HepG2 (cell line): Measurements from ENCODE around the gene HID1. TPM values are rescaled to one million over a fixed set of nuclear protein-coding genes. Genes with fewer than 3 reads are reported as not detected.

Experiments used
- ATRX ChIP-seq: sonication (generic); formaldehyde crosslinking; IDR thresholded peaks from 2 replicates; pipeline ENCODE4 v1.4.0; 2020; ENCODE audit warnings: missing genetic modification reagents, borderline replicate concordance
- BRCA1 ChIP-seq: sonication (generic); formaldehyde crosslinking; IDR thresholded peaks from 2 replicates; pipeline ENCODE4 v1.4.0; 2020; ENCODE audit warnings: missing genetic modification reagents
- CBX1 ChIP-seq: IDR thresholded peaks from one replicate; pipeline ENCODE4 v1.6.1; 2016; ENCODE audit warnings: antibody characterized with exemption, low read depth
- EEA1 ChIP-seq: sonication (generic); formaldehyde crosslinking; IDR thresholded peaks from 2 replicates; pipeline ENCODE4 v1.5.1; 2020; ENCODE audit warnings: mild to moderate bottlenecking, missing genetic modification reagents, borderline replicate concordance
- FOXP1 ChIP-seq, 2 experiments: fragments of 450-650 bp in 1 of 2; IDR thresholded peaks; 2 replicates each; pipeline ENCODE4 v1.6.1; 2017 to 2018; ENCODE audit warnings: antibody characterized with exemption in 1 of 2
- POLR2A ChIP-seq, 2 experiments: IDR thresholded peaks; 2 replicates each; pipeline ENCODE4 v1.6.1; 2011; ENCODE audit warnings: low read depth in 2 of 2, low read length in 2 of 2, mild to moderate bottlenecking in 1 of 2, moderate library complexity in 1 of 2; ENCODE audit not compliant: insufficient read depth in 1 of 2
- POLR2G ChIP-seq: fragments of 200-400 bp; formaldehyde crosslinking; IDR thresholded peaks from 2 replicates; pipeline ENCODE4 v1.6.1; 2018; ENCODE audit warnings: mild to moderate bottlenecking, low read depth, low read length, moderate library complexity
- STAT5B ChIP-seq: sonication (generic); formaldehyde crosslinking; IDR thresholded peaks from 2 replicates; pipeline ENCODE4 v1.4.0; 2020; ENCODE audit warnings: missing genetic modification reagents
- ZC3H4 ChIP-seq: sonication (generic); formaldehyde crosslinking; IDR thresholded peaks from 2 replicates; pipeline ENCODE4 v1.4.0; 2020; ENCODE audit warnings: missing genetic modification reagents, borderline replicate concordance
- ZNF451 ChIP-seq: sonication (generic); formaldehyde crosslinking; IDR thresholded peaks from 2 replicates; pipeline ENCODE4 v1.5.0; 2020; ENCODE audit warnings: mild to moderate bottlenecking, missing genetic modification reagents
- ZNF556 ChIP-seq: sonication (generic); formaldehyde crosslinking; IDR thresholded peaks from 2 replicates; pipeline ENCODE4 v1.4.0; 2020; ENCODE audit warnings: mild to moderate bottlenecking, missing genetic modification reagents, borderline replicate concordance
- ZNF607 ChIP-seq: sonication (generic); formaldehyde crosslinking; IDR thresholded peaks from 2 replicates; pipeline ENCODE4 v1.5.1; 2020; ENCODE audit warnings: missing genetic modification reagents, mild to moderate bottlenecking, borderline replicate concordance
- ZNF773 ChIP-seq: sonication (generic); formaldehyde crosslinking; IDR thresholded peaks from 2 replicates; pipeline ENCODE4 v1.4.0; 2020; ENCODE audit warnings: missing genetic modification reagents, borderline replicate concordance
- ZNF879 ChIP-seq: sonication (generic); formaldehyde crosslinking; IDR thresholded peaks from 2 replicates; pipeline ENCODE4 v1.8.1; 2023; ENCODE audit warnings: missing genetic modification reagents
- ZSCAN31 ChIP-seq: sonication (generic); formaldehyde crosslinking; IDR thresholded peaks from 2 replicates; pipeline ENCODE4 v1.5.0; 2020; ENCODE audit warnings: low read depth, mild to moderate bottlenecking, missing genetic modification reagents
- polyA plus RNA-seq, 8 experiments: library from polyadenylated mRNA; depleted of rRNA in 3 of 8; stranded (reverse) in 7 of 8; unstranded in 1 of 8; fragments of >200 nt; fragmentation: Illumina TruSeq in 4 of 8; extraction: Trizol in 4 of 8; gene quantifications; 2 replicates each; pipeline versions ENCODE4 v1.2.1 to v1.2.3, GENCODE V29; 2011 to 2016; ENCODE audit warnings: low read depth in 4 of 8, missing spikeins in 1 of 8, mixed read lengths in 1 of 8; ENCODE audit not compliant: insufficient read depth in 1 of 8
- total RNA-seq, 5 experiments: library from RNA; depleted of rRNA; stranded (reverse); fragments of >200 nt; fragmentation: Illumina TruSeq; extraction: Trizol; gene quantifications; 2 replicates each; pipeline ENCODE4 v1.2.3, GENCODE V29; 2016; ENCODE audit warnings: low read depth in 1 of 5
- TF ChIP-seq, protein P1 (sequence below): sonication (generic); formaldehyde crosslinking; conservative IDR thresholded peaks from 2 replicates; pipeline ENCODE4 v1.4.0; 2020; ENCODE audit warnings: mild to moderate bottlenecking, missing genetic modification reagents, moderate library complexity
- TF ChIP-seq, protein P2 (sequence below): IDR thresholded peaks from 2 replicates; pipeline ENCODE4 v1.6.1; 2016; ENCODE audit warnings: low read depth, control low read depth
- TF ChIP-seq, protein P3 (sequence below): sonication (generic); formaldehyde crosslinking; IDR thresholded peaks from 2 replicates; pipeline ENCODE4 v1.5.0; 2020; ENCODE audit warnings: missing genetic modification reagents
- TF ChIP-seq, protein P4 (sequence below): sonication (generic); formaldehyde crosslinking; IDR thresholded peaks from 2 replicates; pipeline ENCODE4 v1.4.0; 2020; ENCODE audit warnings: mild to moderate bottlenecking, missing genetic modification reagents
- TF ChIP-seq, protein P5 (sequence below): sonication (generic); formaldehyde crosslinking; conservative IDR thresholded peaks from 2 replicates; pipeline ENCODE4 v1.4.0; 2020; ENCODE audit warnings: missing genetic modification reagents

Gene HID1
- total and polyA plus RNA-seq, 2 of the 13 experiments (the other 11 are each of a cell fraction or from before 2014, with no cell fraction given) = 2.1 to 10.6 TPM

DNA sequence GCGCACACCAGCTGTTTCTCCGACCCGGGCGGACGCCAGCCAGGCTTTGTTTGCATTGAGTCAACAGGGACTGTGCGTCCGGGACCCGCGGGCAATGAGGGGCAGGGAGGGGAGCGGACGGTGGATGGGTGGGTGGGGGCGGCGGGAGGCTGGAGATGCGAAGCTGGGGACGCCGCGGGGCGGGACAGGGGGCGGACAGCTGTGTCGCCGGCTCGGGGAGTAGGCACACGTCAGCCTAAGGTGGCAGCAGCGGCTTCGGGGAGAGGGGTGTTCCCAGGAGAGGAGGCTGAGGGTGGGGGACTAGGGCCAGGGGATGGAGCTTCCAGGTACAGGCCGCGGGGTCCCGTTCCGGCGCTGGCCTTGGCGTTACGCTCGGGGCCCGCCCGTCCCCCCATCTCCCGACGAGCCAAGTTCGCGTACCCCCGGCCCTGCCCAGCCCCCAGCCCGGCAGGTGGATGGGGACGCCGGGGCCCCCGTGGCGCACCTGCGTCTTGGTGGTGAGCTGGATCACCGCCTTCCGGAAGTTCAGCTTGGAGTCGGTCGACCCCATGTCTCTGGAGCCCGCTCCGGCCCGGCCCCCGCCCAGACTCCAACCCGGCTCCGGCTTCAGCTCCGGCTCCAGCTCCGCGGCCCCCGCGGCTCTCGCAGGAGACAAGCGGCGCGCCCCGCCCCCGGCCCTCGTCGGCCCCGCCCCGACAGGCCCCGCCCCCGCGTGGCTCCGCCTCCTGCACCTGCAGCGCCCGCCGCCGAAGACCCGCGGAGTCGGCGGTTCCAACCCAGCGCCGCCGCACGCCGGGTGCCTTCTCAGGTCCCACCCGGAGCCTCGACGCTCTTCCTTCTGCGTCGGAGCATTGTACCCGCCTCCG, at the start of gene HID1 (continued):
- TF ChIP-seq, protein P1, sequence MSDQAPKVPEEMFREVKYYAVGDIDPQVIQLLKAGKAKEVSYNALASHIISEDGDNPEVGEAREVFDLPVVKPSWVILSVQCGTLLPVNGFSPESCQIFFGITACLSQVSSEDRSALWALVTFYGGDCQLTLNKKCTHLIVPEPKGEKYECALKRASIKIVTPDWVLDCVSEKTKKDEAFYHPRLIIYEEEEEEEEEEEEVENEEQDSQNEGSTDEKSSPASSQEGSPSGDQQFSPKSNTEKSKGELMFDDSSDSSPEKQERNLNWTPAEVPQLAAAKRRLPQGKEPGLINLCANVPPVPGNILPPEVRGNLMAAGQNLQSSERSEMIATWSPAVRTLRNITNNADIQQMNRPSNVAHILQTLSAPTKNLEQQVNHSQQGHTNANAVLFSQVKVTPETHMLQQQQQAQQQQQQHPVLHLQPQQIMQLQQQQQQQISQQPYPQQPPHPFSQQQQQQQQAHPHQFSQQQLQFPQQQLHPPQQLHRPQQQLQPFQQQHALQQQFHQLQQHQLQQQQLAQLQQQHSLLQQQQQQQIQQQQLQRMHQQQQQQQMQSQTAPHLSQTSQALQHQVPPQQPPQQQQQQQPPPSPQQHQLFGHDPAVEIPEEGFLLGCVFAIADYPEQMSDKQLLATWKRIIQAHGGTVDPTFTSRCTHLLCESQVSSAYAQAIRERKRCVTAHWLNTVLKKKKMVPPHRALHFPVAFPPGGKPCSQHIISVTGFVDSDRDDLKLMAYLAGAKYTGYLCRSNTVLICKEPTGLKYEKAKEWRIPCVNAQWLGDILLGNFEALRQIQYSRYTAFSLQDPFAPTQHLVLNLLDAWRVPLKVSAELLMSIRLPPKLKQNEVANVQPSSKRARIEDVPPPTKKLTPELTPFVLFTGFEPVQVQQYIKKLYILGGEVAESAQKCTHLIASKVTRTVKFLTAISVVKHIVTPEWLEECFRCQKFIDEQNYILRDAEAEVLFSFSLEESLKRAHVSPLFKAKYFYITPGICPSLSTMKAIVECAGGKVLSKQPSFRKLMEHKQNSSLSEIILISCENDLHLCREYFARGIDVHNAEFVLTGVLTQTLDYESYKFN = peak; percentile 47; the same call in 1 of the 2 replicates
- TF ChIP-seq POLR2G = no peak
- TF ChIP-seq CBX1 = no peak
- TF ChIP-seq, protein P2, sequence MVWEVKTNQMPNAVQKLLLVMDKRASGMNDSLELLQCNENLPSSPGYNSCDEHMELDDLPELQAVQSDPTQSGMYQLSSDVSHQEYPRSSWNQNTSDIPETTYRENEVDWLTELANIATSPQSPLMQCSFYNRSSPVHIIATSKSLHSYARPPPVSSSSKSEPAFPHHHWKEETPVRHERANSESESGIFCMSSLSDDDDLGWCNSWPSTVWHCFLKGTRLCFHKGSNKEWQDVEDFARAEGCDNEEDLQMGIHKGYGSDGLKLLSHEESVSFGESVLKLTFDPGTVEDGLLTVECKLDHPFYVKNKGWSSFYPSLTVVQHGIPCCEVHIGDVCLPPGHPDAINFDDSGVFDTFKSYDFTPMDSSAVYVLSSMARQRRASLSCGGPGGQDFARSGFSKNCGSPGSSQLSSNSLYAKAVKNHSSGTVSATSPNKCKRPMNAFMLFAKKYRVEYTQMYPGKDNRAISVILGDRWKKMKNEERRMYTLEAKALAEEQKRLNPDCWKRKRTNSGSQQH (CRISPR knock-in tag) = no peak
- TF ChIP-seq, protein P3, sequence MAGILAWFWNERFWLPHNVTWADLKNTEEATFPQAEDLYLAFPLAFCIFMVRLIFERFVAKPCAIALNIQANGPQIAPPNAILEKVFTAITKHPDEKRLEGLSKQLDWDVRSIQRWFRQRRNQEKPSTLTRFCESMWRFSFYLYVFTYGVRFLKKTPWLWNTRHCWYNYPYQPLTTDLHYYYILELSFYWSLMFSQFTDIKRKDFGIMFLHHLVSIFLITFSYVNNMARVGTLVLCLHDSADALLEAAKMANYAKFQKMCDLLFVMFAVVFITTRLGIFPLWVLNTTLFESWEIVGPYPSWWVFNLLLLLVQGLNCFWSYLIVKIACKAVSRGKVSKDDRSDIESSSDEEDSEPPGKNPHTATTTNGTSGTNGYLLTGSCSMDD (CRISPR knock-in tag) = no peak
- TF ChIP-seq ZNF879 (CRISPR knock-in tag) = no peak
- TF ChIP-seq STAT5B = no peak
- TF ChIP-seq, protein P4, sequence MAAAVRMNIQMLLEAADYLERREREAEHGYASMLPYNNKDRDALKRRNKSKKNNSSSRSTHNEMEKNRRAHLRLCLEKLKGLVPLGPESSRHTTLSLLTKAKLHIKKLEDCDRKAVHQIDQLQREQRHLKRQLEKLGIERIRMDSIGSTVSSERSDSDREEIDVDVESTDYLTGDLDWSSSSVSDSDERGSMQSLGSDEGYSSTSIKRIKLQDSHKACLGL (CRISPR knock-in tag) = 0 out of 2 replicates have a peak, but pooled peaks have one; percentile 20
- TF ChIP-seq ZNF451 (CRISPR knock-in tag) = no peak
- TF ChIP-seq ZNF773 (CRISPR knock-in tag) = no peak
- TF ChIP-seq FOXP1 (IDR thresholded peaks at IDR 0.05) = no peak
- TF ChIP-seq FOXP1 (CRISPR knock-in tag; IDR thresholded peaks at IDR 0.05) = peak; percentile 47; the same call in 1 of the 2 replicates
- TF ChIP-seq, protein P5, sequence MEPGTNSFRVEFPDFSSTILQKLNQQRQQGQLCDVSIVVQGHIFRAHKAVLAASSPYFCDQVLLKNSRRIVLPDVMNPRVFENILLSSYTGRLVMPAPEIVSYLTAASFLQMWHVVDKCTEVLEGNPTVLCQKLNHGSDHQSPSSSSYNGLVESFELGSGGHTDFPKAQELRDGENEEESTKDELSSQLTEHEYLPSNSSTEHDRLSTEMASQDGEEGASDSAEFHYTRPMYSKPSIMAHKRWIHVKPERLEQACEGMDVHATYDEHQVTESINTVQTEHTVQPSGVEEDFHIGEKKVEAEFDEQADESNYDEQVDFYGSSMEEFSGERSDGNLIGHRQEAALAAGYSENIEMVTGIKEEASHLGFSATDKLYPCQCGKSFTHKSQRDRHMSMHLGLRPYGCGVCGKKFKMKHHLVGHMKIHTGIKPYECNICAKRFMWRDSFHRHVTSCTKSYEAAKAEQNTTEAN (CRISPR knock-in tag) = no peak
- no peak for TF ChIP-seq POLR2A (IDR thresholded peaks at IDR 0.05; ENCODE audit: insufficient read depth in 1 of 2, low read depth in 2 of 2, low read length in 2 of 2)
- TF ChIP-seq ZNF607 (CRISPR knock-in tag) = peak; percentile 2; the same call in 1 of the 2 replicates
- 0 out of 2 replicates have a peak, but pooled peaks have one; percentile 39 for TF ChIP-seq BRCA1 (CRISPR knock-in tag)
- TF ChIP-seq EEA1 (CRISPR knock-in tag) = no peak
- TF ChIP-seq ZSCAN31 (CRISPR knock-in tag) = no peak
- TF ChIP-seq ATRX (CRISPR knock-in tag) = no peak
- TF ChIP-seq ZNF556 (CRISPR knock-in tag) = no peak
- no peak for TF ChIP-seq ZC3H4 (CRISPR knock-in tag)
